A549 (cell line): Measurements from ENCODE around the gene ZFYVE28. TPM values are rescaled to one million over a fixed set of nuclear protein-coding genes. Genes with fewer than 3 reads are reported as not detected.
"Not testable (repeated sequence)": the region's sequence is repeated elsewhere in the genome, so short reads cannot be mapped to it uniquely, and the experiment has no call there.

Experiments used
- ATAC-seq, 2 experiments: fragments of 200-7000 bp in 1 of 2; fragments of >200 bp in 1 of 2; cut with Nextera tagmentation in 1 of 2; cut with Tn5 transposase in 1 of 2; 3 replicates each; pipeline versions ENCODE4 v1.8.0 to v1.9.1; 2018 to 2020; ENCODE audit warnings: mild to moderate bottlenecking in 1 of 2, moderate library complexity in 1 of 2
- CTCF ChIA-PET: fragments of 300-600 bp; sonication (Branson Sonifier 250); formaldehyde crosslinking; extraction: SDS; loops from one replicate; lab custom pipeline; 2021; ENCODE audit warnings: antibody characterized with exemption, inconsistent platforms; lab: Yijun Ruan, JAX
- POLR2A ChIA-PET: fragments of 350-600 bp; formaldehyde crosslinking; extraction: SDS; loops from one replicate; lab custom pipeline; 2021; ENCODE audit warnings: antibody characterized with exemption, inconsistent platforms; lab: Yijun Ruan, JAX
- DNase-seq, 2 experiments: peaks; one replicate each; pipeline versions ENCODE4 v3.0.0 to v3.0.0-alpha.2; 2011 to 2016; ENCODE audit warnings: low read depth in 1 of 2, low spot score in 1 of 2
- FAIRE-seq: peaks from 2 replicates; lab custom pipeline; 2011; peaks lifted over from hg19 to GRCh38; lab: Jason Lieb, UNC
- H3K27ac ChIP-seq, 2 experiments: fragments of >200 bp; sonication (Bioruptor Twin); formaldehyde crosslinking; 3 replicates each; pipeline ENCODE4 v1.5.1; 2016 to 2017
- H3K4me1 ChIP-seq: fragments of >200 bp; sonication (Bioruptor Twin); formaldehyde crosslinking; 3 replicates; pipeline ENCODE4 v1.6.1; 2016
- H3K4me2 ChIP-seq: fragments of >200 bp; sonication (Bioruptor Twin); formaldehyde crosslinking; 3 replicates; pipeline ENCODE4 v1.6.1; 2016
- H3K4me3 ChIP-seq: fragments of >200 bp; sonication (Bioruptor Twin); formaldehyde crosslinking; 3 replicates; pipeline ENCODE4 v1.5.1; 2016
- H3K9me3 ChIP-seq: fragments of >200 bp; sonication (Bioruptor Twin); formaldehyde crosslinking; 3 replicates; pipeline ENCODE4 v1.6.1; 2016
- CBX2 ChIP-seq: fragments of 200-600 bp; sonication (generic); IDR thresholded peaks from 2 replicates; pipeline ENCODE4 v1.6.1; 2016; ENCODE audit warnings: low read depth, mild to moderate bottlenecking, borderline replicate concordance
- CHD2 ChIP-seq: fragments of 150-350 bp; IDR thresholded peaks from 2 replicates; pipeline ENCODE4 v1.6.1; 2014; ENCODE audit warnings: low read length; ENCODE audit not compliant: partially characterized antibody
- CHD4 ChIP-seq: fragments of 200-600 bp; sonication (generic); IDR thresholded peaks from 2 replicates; pipeline ENCODE4 v1.6.1; 2016; ENCODE audit warnings: antibody characterized with exemption, mild to moderate bottlenecking, borderline replicate concordance
- EP300 ChIP-seq, 2 experiments: fragments of >200 bp; sonication (Bioruptor Twin); formaldehyde crosslinking; IDR thresholded peaks; 2 replicates in 1 of 2; 3 replicates in 1 of 2; pipeline ENCODE4 v1.6.1; 2016 to 2017
- FOXS1 ChIP-seq: fragments of 250-450 bp; sonication (Bioruptor Pico); IDR thresholded peaks from 2 replicates; pipeline ENCODE4 v1.5.0; 2020; ENCODE audit warnings: mild to moderate bottlenecking, moderate library complexity
- HDAC2 ChIP-seq: fragments of 200-600 bp; sonication (generic); IDR thresholded peaks from 2 replicates; pipeline ENCODE4 v1.6.1; 2016
- JUNB ChIP-seq: fragments of >200 bp; sonication (Bioruptor Twin); formaldehyde crosslinking; IDR thresholded peaks from 2 replicates; pipeline ENCODE4 v1.6.1; 2016
- KDM5A ChIP-seq: fragments of 200-600 bp; sonication (generic); IDR thresholded peaks from 2 replicates; pipeline ENCODE4 v1.6.1; 2016; ENCODE audit warnings: antibody characterized with exemption, mild to moderate bottlenecking
- MAFK ChIP-seq: fragments of 450-650 bp; IDR thresholded peaks from 2 replicates; pipeline ENCODE4 v1.6.1; 2014; ENCODE audit not compliant: partially characterized antibody
- MAZ ChIP-seq: fragments of 150-350 bp; IDR thresholded peaks from 2 replicates; pipeline ENCODE4 v1.6.1; 2014; ENCODE audit warnings: antibody characterized with exemption, low read depth, low read length, borderline replicate concordance
- NPAS2 ChIP-seq: fragments of 250-450 bp; sonication (Bioruptor Pico); IDR thresholded peaks from 2 replicates; pipeline ENCODE4 v1.8.0; 2022; ENCODE audit warnings: mild to moderate bottlenecking, moderate library complexity, borderline replicate concordance
- POLR2A ChIP-seq: IDR thresholded peaks from 2 replicates; pipeline ENCODE4 v1.6.1; 2012; ENCODE audit warnings: mild to moderate bottlenecking, low read length
- POLR2AphosphoS2 ChIP-seq: conservative IDR thresholded peaks from 2 replicates; pipeline ENCODE4 v1.6.1; 2012; ENCODE audit warnings: low read length, improper control_type of control experiment, inconsistent platforms
- RAD21 ChIP-seq, 2 experiments: fragments of >200 bp in 1 of 2; sonication (Bioruptor Twin) in 1 of 2; formaldehyde crosslinking in 1 of 2; IDR thresholded peaks in 1 of 2; conservative IDR thresholded peaks in 1 of 2; 2 replicates in 1 of 2; 3 replicates in 1 of 2; pipeline ENCODE4 v1.6.1; 2012 to 2018; ENCODE audit warnings: inconsistent platforms in 1 of 2
- RARB ChIP-seq: fragments of 250-450 bp; sonication (Bioruptor Pico); IDR thresholded peaks from 2 replicates; pipeline ENCODE4 v1.8.0; 2021; ENCODE audit warnings: mild to moderate bottlenecking, moderate library complexity
- RCOR1 ChIP-seq: fragments of 150-350 bp; IDR thresholded peaks from 2 replicates; pipeline ENCODE4 v1.6.1; 2014; ENCODE audit warnings: antibody characterized with exemption, low read length, low read depth
- RNF2 ChIP-seq: fragments of 200-600 bp; sonication (generic); IDR thresholded peaks from 2 replicates; pipeline ENCODE4 v1.6.1; 2016; ENCODE audit warnings: low read depth, mild to moderate bottlenecking, antibody characterized with exemption, moderate library complexity, borderline replicate concordance
- TFCP2L1 ChIP-seq: fragments of 250-450 bp; sonication (Bioruptor Pico); IDR thresholded peaks from 2 replicates; pipeline ENCODE4 v1.5.0; 2021; ENCODE audit warnings: mild to moderate bottlenecking
- ZNF302 ChIP-seq: fragments of 250-450 bp; sonication (Bioruptor Pico); IDR thresholded peaks from 2 replicates; pipeline ENCODE4 v1.9.0; 2021; ENCODE audit warnings: inconsistent platforms, mild to moderate bottlenecking, moderate library complexity
- WGBS: methylation state at CpG from one replicate; pipeline ENCODE4 v1.1.6; 2017; ENCODE audit errors: missing lambda C conversion rate; 5-methylcytosine and 5-hydroxymethylcytosine counted together
- polyA plus RNA-seq, 4 experiments: library from polyadenylated mRNA; depleted of rRNA in 3 of 4; stranded (reverse); fragments of >200 nt; fragmentation: RNase III in 1 of 4; extraction: RNeasy Plus Mini Kit Qiagen cat#74134 plus additional on column Dnase treatment in 1 of 4; gene quantifications; 2 replicates in 3 of 4; 3 replicates in 1 of 4; pipeline ENCODE4 v1.2.3, GENCODE V29; 2011 to 2017
- TF ChIP-seq, protein P1 (sequence below): fragments of 450-650 bp; IDR thresholded peaks from 2 replicates; pipeline ENCODE4 v1.6.1; 2014; ENCODE audit warnings: antibody characterized with exemption
- TF ChIP-seq, protein P2 (sequence below): fragments of >200 bp; sonication (Bioruptor Twin); formaldehyde crosslinking; IDR thresholded peaks from 3 replicates; pipeline ENCODE4 v1.5.1; 2016
- TF ChIP-seq, protein P3 (sequence below): fragments of 250-450 bp; sonication (Bioruptor Pico); IDR thresholded peaks from 2 replicates; pipeline ENCODE4 v1.5.0; 2021; ENCODE audit warnings: mild to moderate bottlenecking, moderate library complexity, borderline replicate concordance
- TF ChIP-seq, protein P4 (sequence below): fragments of >200 bp; sonication (Bioruptor Twin); formaldehyde crosslinking; IDR thresholded peaks from 2 replicates; pipeline ENCODE4 v1.6.1; 2016
- TF ChIP-seq, protein P5 (sequence below): IDR thresholded peaks from 2 replicates; pipeline ENCODE4 v1.6.1; 2012

The ZFYVE28 gene
- polyA plus RNA-seq, 2 of the 4 experiments (the other 2 are of a cell fraction) = 2.1 to 2.3 TPM

DNA sequence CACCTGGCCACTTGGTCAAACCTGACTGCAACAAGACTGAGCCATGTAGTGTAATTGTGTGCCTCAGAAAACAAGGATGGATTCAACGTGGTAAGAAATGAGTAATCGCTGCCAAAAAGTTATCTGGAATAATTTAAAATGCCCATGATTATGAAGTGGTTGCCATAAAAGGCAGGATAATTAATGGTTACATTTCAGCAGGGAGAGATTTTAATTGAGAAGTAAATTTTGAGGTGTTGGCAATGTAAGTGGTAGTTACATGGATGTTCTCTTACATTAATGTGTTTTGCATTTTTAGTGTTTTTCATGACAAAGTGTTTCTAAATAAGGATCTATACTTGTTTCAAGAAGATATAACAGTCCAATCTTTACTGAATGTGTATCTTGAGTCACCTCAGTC is 192.2 kb downstream of the ZFYVE28 start:
- no peak for TF ChIP-seq POLR2AphosphoS2
- no peak for TF ChIP-seq POLR2A
- TF ChIP-seq FOXS1 (CRISPR knock-in tag) = no peak
- no peak for TF ChIP-seq MAFK
- TF ChIP-seq RCOR1 = no peak
- TF ChIP-seq EP300 (IDR thresholded peaks at IDR 0.05) = no peak
- no peak for TF ChIP-seq TFCP2L1 (CRISPR knock-in tag)
- TF ChIP-seq MAZ = no peak
- no peak for TF ChIP-seq NPAS2 (CRISPR knock-in tag)
- TF ChIP-seq KDM5A = no peak
- TF ChIP-seq RARB (CRISPR knock-in tag) = no peak
- TF ChIP-seq, protein P1, sequence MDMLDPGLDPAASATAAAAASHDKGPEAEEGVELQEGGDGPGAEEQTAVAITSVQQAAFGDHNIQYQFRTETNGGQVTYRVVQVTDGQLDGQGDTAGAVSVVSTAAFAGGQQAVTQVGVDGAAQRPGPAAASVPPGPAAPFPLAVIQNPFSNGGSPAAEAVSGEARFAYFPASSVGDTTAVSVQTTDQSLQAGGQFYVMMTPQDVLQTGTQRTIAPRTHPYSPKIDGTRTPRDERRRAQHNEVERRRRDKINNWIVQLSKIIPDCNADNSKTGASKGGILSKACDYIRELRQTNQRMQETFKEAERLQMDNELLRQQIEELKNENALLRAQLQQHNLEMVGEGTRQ = no peak
- TF ChIP-seq, protein P2, sequence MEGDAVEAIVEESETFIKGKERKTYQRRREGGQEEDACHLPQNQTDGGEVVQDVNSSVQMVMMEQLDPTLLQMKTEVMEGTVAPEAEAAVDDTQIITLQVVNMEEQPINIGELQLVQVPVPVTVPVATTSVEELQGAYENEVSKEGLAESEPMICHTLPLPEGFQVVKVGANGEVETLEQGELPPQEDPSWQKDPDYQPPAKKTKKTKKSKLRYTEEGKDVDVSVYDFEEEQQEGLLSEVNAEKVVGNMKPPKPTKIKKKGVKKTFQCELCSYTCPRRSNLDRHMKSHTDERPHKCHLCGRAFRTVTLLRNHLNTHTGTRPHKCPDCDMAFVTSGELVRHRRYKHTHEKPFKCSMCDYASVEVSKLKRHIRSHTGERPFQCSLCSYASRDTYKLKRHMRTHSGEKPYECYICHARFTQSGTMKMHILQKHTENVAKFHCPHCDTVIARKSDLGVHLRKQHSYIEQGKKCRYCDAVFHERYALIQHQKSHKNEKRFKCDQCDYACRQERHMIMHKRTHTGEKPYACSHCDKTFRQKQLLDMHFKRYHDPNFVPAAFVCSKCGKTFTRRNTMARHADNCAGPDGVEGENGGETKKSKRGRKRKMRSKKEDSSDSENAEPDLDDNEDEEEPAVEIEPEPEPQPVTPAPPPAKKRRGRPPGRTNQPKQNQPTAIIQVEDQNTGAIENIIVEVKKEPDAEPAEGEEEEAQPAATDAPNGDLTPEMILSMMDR = no peak
- TF ChIP-seq CHD2 = no peak
- TF ChIP-seq ZNF302 (CRISPR knock-in tag) = no peak
- Histone ChIP-seq H3K27ac (no peak overlapping the region), H3K4me3 (no peak overlapping the region), H3K4me2 (no peak overlapping the region), H3K9me3 (no peaks in the 10 kb centered on the region), H3K4me1 (no peaks in the 10 kb centered on the region)
- no peak for DNase-seq
- ChIA-PET CTCF (no interaction called here), POLR2A (interaction anchor here (1.2 kb wide), 1 partner anchor 187 kb away, joined by 3 read pairs; no protein-coding TSS in a partner anchor)
- no peak for FAIRE-seq
- no peak for ATAC-seq
- WGBS = 100% methylated on average over 2 of the region's 2 CpGs

DNA sequence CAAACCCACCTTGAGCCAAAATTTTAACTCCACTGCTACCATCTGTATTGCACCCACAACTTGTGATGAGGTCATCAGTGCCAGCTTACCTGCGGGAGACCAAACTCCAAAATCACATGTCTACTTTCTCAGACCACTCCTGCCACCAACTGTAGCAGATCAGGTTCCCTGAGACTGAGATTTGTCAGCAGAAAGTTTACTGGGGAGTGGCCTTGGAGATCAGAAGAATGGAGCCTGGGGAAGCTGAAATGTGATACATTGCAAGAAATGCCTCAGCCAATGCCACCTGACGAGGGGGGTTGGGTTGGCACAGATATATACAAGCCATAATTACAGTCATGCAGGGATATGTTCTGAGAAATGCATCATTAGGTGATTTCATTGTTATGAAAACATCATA is 195.6 kb downstream of the ZFYVE28 start:
- ATAC-seq (no peak), FAIRE-seq (no peak), DNase-seq (no peak)
- TF ChIP-seq, protein P3, sequence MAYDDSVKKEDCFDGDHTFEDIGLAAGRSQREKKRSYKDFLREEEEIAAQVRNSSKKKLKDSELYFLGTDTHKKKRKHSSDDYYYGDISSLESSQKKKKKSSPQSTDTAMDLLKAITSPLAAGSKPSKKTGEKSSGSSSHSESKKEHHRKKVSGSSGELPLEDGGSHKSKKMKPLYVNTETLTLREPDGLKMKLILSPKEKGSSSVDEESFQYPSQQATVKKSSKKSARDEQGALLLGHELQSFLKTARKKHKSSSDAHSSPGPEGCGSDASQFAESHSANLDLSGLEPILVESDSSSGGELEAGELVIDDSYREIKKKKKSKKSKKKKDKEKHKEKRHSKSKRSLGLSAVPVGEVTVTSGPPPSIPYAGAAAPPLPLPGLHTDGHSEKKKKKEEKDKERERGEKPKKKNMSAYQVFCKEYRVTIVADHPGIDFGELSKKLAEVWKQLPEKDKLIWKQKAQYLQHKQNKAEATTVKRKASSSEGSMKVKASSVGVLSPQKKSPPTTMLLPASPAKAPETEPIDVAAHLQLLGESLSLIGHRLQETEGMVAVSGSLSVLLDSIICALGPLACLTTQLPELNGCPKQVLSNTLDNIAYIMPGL (CRISPR knock-in tag) = no peak
- TF ChIP-seq, protein P4, sequence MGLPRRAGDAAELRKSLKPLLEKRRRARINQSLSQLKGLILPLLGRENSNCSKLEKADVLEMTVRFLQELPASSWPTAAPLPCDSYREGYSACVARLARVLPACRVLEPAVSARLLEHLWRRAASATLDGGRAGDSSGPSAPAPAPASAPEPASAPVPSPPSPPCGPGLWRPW = no peak
- TF ChIP-seq CHD4 = no peak
- TF ChIP-seq EP300 (IDR thresholded peaks at IDR 0.05) = no peak
- no peak for TF ChIP-seq JUNB
- no peak for TF ChIP-seq RAD21 (conservative IDR thresholded peaks at IDR 0.05 in 1 of 2, IDR thresholded peaks at IDR 0.05 in 1 of 2)
- TF ChIP-seq RNF2 = no peak
- no peak for TF ChIP-seq CBX2
- no peak for TF ChIP-seq HDAC2
- no peak for TF ChIP-seq TFCP2L1 (CRISPR knock-in tag)
- TF ChIP-seq, protein P5, sequence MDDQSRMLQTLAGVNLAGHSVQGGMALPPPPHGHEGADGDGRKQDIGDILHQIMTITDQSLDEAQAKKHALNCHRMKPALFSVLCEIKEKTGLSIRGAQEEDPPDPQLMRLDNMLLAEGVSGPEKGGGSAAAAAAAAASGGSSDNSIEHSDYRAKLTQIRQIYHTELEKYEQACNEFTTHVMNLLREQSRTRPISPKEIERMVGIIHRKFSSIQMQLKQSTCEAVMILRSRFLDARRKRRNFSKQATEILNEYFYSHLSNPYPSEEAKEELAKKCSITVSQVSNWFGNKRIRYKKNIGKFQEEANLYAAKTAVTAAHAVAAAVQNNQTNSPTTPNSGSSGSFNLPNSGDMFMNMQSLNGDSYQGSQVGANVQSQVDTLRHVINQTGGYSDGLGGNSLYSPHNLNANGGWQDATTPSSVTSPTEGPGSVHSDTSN = no peak
- TF ChIP-seq CHD2 = no peak
- CTCF ChIA-PET = interaction anchor here (4.9 kb wide), 1 partner anchor 242 kb away, joined by 43 read pairs; no protein-coding TSS in a partner anchor
- WGBS = 90% methylated on average over 2 of the region's 2 CpGs
- H3K27ac ChIP-seq = no peak overlapping the region
- no peak overlapping the region for H3K4me3 ChIP-seq
- H3K4me1 ChIP-seq = 0 out of 3 replicates have a peak, but pooled peaks cover 3% of the 10 kb centered on the region
- H3K9me3 ChIP-seq = no peaks in the 10 kb centered on the region
- POLR2A ChIA-PET = no interaction called here
- no peak overlapping the region for H3K4me2 ChIP-seq

DNA sequence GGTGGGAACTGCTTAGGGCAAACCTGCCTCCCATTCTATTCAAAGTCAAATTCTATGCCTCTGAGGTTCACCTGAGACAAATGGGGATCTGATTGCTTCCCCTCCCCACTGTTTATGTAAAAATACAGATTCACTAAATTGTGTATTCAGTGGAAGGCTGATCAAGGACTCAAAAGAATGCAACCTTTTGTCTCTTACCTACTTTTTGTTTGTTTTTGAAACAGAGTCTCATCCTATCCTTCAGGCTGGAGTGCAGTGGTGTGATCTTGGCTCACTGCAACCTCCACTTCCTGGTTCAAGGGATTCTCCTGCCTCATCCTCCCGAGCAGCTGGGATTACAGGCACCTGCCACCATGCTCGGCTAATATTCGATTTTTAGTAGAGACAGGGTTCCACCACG is 197.1 kb downstream of the ZFYVE28 start:
- ATAC-seq, H3K4me3 ChIP-seq, FAIRE-seq, H3K9me3 ChIP-seq, DNase-seq, H3K4me1 ChIP-seq, H3K4me2 ChIP-seq, POLR2A ChIA-PET, H3K27ac ChIP-seq: not testable (repeated sequence)
- WGBS = 80% methylated on average over 4 of the region's 4 CpGs
- CTCF ChIA-PET = interaction anchor here (1.4 to 4.9 kb wide), 8 partner anchors 8 to 243 kb away, joined by 3 to 43 read pairs (median 10); partner anchors contain the start of genes HAUS3 and POLN
